ENCODE measurements around the gene NAALADL1. TPM values are rescaled to one million over a fixed set of nuclear protein-coding genes. Genes with fewer than 3 reads are reported as not detected.
A peak's percentile ranks its signal among the peaks of the same experiment; 100 is the strongest.

NAALADL1 gene
- total and polyA plus RNA-seq, 4 donors, result 7.4 to 22.0 (median 13.2) TPM

DNA sequence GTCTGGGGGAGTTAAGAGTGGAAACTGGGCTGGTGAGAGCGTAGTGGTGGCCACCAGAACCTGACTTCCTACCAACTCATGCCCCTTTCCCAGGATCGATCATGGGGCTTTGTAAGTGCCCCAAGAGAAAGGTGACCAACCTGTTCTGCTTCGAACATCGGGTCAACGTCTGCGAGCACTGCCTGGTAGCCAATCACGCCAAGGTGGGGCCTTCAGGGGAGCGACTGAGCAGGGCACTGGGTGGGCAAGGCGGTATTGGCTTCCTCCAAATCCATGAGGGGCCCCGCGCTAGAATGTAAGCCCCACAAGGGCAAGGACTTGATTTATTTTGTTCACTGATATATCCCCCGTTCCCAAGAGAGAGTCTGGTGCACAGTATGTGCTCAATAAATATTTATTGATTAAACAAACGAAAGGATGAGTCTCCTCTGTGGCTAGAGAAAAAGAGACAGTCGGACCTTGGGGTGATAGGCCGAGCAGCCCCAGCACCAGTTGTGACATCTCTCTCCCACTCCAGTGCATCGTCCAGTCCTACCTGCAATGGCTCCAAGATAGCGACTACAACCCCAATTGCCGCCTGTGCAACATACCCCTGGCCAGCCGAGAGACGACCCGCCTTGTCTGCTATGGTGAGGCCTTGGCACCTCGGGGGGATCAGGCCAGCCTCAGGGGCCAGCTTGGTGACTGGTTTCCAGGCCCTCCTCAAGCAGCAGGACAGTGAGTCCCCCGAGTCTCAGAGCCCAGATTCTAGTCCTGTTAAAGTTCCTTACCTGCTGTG, 26.4 kb upstream of the NAALADL1 start:
- H3K4me1 ChIP-seq (ENCODE audit: control insufficient read depth in 5 of 5, insufficient read depth in 5 of 5, low read length in 5 of 5), result peaks cover 0 to 22% (median 8%) of the 10 kb centered on the region in 5 donors
- H3K36me3 ChIP-seq (ENCODE audit: control insufficient read depth in 4 of 4, insufficient read depth in 4 of 4, low read length in 4 of 4), result peaks cover 4 to 39% (median 17%) of the 10 kb centered on the region in 4 donors
- TF ChIP-seq CTCF (IDR thresholded peaks at IDR 0.05; ENCODE audit: control extremely low read depth, extremely low read depth), result no peak
- peak overlapping the region; percentile 58 to 73 for H3K27ac ChIP-seq (ENCODE audit: low read depth in 1 of 2, low read length in 1 of 2)
- DNase-seq (no peak), ATAC-seq (ENCODE audit: insufficient read depth, low FRiP score) (no peak)
- peak overlapping the region; percentile 82 for H3K4me3 ChIP-seq
- H3K9me3 ChIP-seq (ENCODE audit: control insufficient read depth in 4 of 4, insufficient read depth in 3 of 4, low read length in 3 of 4), result no peaks in the 10 kb centered on the region
- H3K9ac ChIP-seq (ENCODE audit: insufficient read depth in 1 of 2, low read length in 2 of 2), result peak overlapping the region; percentile 69 to 92
- no peaks in the 10 kb centered on the region for H3K27me3 ChIP-seq (ENCODE audit: control insufficient read depth in 3 of 3, insufficient read depth in 3 of 3, low read length in 2 of 3)
- 46 to 50% methylated on average over 23 of the region's 23 CpGs for WGBS, 2 donors

DNA sequence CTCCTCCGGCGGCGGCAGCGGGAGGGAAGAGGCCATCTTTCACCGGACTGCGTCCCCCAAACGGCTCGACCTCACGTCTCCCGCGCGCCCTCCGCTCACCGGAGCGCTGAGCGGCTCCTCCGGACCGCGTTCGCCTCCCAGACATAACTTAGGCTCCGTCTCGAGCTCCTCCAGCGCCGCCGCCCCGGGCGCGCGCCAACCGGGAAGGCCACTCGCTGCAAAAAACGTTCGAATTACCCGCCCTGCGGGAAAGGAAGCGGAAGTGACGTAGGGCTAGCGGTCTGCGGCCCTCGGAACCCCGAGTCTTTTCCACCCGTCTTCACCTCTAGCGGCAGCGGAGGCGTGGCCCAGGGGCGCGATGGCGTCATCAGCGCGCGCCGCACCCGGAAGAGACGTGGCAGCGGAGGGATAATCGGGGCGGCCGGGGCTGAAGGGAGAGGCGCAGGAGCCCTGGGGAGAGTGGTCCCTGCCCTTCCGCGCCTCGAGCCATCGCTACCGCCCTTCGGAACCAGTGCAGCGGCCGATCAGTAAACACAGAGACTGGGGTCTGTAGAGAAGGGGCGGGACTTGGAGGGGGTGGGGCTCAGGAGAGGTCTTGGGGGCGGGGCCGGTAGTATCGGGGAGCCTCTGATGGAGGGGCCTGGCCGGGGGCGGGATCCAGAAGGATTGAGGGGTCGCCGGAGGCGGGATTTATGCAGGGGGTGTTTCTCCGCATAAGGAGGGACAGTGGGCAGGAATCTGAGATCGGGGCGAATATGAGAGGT, 25.7 kb upstream of the NAALADL1 start, which contains the start of the genes CDCA5 and ZFPL1:
TSS of gene CDCA5 (minus strand) at position 207 of the 764 bp plus-strand sequence. CDS start at position 145, 62 bp downstream.
TSS of gene ZFPL1 (plus strand) at position 389 of the 764 bp plus-strand sequence. CDS start 477 bp downstream, outside the sequence.
- peaks cover 0 to 22% (median 8%) of the 10 kb centered on the region in 5 donors for H3K4me1 ChIP-seq (ENCODE audit: control insufficient read depth in 5 of 5, insufficient read depth in 5 of 5, low read length in 5 of 5)
- H3K27me3 ChIP-seq (ENCODE audit: control insufficient read depth in 3 of 3, insufficient read depth in 3 of 3, low read length in 2 of 3), result no peaks in the 10 kb centered on the region
- WGBS, 2 donors, result 0% methylated on average over 77 to 79 of the region's 79 CpGs
- peak; percentile 93 for ATAC-seq (ENCODE audit: insufficient read depth, low FRiP score)
- H3K9me3 ChIP-seq (ENCODE audit: control insufficient read depth in 4 of 4, insufficient read depth in 3 of 4, low read length in 3 of 4), result no peaks in the 10 kb centered on the region
- peak within 1 kb of the TSS; percentile 69 to 92 for H3K9ac ChIP-seq (ENCODE audit: insufficient read depth in 1 of 2, low read length in 2 of 2)
- H3K36me3 ChIP-seq (ENCODE audit: control insufficient read depth in 4 of 4, insufficient read depth in 4 of 4, low read length in 4 of 4), result peaks cover under 1 to 34% (median 18%) of the 10 kb centered on the region in 4 donors
- peak within 1 kb of the TSS; percentile 64 to 91 for H3K27ac ChIP-seq (ENCODE audit: low read depth in 1 of 2, low read length in 1 of 2)
- TF ChIP-seq CTCF (IDR thresholded peaks at IDR 0.05; ENCODE audit: control extremely low read depth, extremely low read depth), result no peak
- peak within 1 kb of the TSS; percentile 82 for H3K4me3 ChIP-seq
- DNase-seq, result peak; percentile 97 to 98 (median 97)

DNA sequence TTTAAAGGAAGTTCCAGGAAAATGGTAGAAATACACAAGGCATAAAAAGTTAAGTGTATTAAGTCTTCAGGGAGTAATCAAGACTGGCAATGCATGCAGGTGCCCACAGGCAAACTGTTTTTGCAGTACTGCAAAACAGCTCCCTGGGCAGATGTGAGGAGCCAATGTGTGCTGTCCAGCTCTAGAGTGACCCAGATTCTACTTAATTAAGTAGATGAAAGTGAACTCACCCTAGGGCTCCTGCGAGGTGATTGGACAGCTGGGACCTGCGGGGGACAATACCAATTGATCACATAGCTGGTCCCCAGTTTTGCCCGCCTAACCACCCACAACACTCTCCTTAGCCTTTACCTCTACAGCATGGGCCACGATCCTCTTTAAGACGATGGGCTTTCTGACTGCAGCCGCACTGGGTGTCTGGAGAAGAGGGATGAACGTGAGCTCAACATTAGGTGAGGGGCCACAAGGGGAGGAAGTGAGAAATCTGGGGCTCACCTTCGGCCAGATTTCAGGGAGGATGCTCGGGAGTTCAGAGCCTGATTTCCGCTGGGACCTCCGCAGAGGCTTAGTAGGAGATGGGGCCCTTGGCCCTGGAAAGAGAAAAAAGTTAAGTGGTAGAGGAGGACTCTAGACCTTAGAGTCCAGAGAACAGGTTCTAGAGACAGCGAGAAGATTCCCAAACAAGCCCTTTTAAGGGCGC, 24.9 kb upstream of the NAALADL1 start:
- H3K36me3 ChIP-seq (ENCODE audit: control insufficient read depth in 4 of 4, insufficient read depth in 4 of 4, low read length in 4 of 4), result peaks cover 0 to 27% (median 16%) of the 10 kb centered on the region in 4 donors
- H3K9me3 ChIP-seq (ENCODE audit: control insufficient read depth in 4 of 4, insufficient read depth in 3 of 4, low read length in 3 of 4), result no peaks in the 10 kb centered on the region
- peaks cover 0 to 22% (median 8%) of the 10 kb centered on the region in 5 donors for H3K4me1 ChIP-seq (ENCODE audit: control insufficient read depth in 5 of 5, insufficient read depth in 5 of 5, low read length in 5 of 5)
- no peak for TF ChIP-seq CTCF (IDR thresholded peaks at IDR 0.05; ENCODE audit: control extremely low read depth, extremely low read depth)
- peak overlapping the region; percentile 3 to 66 for H3K9ac ChIP-seq (ENCODE audit: insufficient read depth in 1 of 2, low read length in 2 of 2)
- peak overlapping the region in 1 of 2 donors; percentile 34 for H3K27ac ChIP-seq (ENCODE audit: low read depth in 1 of 2, low read length in 1 of 2)
- DNase-seq, result no peak
- peak overlapping the region; percentile 39 for H3K4me3 ChIP-seq
- 5 to 8% methylated on average over 12 to 13 of the region's 13 CpGs for WGBS, 2 donors
- no peaks in the 10 kb centered on the region for H3K27me3 ChIP-seq (ENCODE audit: control insufficient read depth in 3 of 3, insufficient read depth in 3 of 3, low read length in 2 of 3)
- no peak for ATAC-seq (ENCODE audit: insufficient read depth, low FRiP score)

All from lung (tissue), 12 donors.